ENCODE results near the gene HYLS1.

DNA sequence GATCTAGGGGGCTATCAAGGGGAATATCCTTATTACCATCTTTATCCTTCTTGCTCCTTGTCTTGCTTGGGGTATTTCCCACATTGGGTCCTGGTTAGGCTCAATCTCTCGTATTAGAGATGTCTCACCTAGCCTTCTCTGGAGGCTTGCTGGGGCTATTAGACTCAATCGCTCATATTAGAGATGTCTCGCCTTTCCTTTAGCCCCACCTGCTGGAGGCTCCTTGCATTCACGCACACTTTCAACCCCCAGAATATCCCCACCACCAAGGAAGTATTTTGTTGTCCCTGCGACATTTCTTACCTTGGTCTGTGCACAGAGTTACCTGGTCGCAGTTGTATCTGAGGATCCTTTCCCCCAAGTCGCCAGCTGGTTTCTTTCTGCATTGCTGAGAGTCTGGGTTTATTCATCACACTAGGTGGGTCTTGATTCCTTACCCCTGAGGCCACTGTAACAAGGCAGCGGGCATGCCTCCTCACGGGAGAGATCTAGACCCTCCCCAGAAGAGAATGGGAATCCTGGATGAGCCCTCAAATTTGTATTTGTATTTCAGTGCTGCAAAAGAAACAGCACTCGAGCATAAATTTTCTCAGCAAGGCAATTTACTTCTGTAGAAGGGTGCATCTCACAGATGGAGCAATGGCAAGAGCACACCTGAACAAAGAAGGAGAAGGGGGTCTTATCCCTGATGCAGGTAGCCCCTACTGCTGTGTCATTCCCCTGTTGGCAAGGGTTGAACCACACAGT, 15.9 kb upstream of the HYLS1 start:
- TF ChIP-seq, protein P1, sequence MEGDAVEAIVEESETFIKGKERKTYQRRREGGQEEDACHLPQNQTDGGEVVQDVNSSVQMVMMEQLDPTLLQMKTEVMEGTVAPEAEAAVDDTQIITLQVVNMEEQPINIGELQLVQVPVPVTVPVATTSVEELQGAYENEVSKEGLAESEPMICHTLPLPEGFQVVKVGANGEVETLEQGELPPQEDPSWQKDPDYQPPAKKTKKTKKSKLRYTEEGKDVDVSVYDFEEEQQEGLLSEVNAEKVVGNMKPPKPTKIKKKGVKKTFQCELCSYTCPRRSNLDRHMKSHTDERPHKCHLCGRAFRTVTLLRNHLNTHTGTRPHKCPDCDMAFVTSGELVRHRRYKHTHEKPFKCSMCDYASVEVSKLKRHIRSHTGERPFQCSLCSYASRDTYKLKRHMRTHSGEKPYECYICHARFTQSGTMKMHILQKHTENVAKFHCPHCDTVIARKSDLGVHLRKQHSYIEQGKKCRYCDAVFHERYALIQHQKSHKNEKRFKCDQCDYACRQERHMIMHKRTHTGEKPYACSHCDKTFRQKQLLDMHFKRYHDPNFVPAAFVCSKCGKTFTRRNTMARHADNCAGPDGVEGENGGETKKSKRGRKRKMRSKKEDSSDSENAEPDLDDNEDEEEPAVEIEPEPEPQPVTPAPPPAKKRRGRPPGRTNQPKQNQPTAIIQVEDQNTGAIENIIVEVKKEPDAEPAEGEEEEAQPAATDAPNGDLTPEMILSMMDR (IDR thresholded peaks at IDR 0.05): no peak
- TF ChIP-seq POLR2AphosphoS5 (IDR thresholded peaks at IDR 0.05; ENCODE audit: insufficient read depth in 1 of 2, low read depth in 1 of 2): no peak
